GM19467 (cell line): ENCODE results near the gene NPW.
"Not testable (repeated sequence)": the region's sequence is repeated elsewhere in the genome, so short reads cannot be mapped to it uniquely, and the experiment has no call there.

Experiments
- ATAC-seq: cut with Tn5 transposase; IDR thresholded peaks from one replicate; pipeline ENCODE4 v1.9.1; 2021; ENCODE audit warnings: mild to moderate bottlenecking, moderate library complexity; ENCODE audit not compliant: unreplicated experiment

Gene NPW

DNA sequence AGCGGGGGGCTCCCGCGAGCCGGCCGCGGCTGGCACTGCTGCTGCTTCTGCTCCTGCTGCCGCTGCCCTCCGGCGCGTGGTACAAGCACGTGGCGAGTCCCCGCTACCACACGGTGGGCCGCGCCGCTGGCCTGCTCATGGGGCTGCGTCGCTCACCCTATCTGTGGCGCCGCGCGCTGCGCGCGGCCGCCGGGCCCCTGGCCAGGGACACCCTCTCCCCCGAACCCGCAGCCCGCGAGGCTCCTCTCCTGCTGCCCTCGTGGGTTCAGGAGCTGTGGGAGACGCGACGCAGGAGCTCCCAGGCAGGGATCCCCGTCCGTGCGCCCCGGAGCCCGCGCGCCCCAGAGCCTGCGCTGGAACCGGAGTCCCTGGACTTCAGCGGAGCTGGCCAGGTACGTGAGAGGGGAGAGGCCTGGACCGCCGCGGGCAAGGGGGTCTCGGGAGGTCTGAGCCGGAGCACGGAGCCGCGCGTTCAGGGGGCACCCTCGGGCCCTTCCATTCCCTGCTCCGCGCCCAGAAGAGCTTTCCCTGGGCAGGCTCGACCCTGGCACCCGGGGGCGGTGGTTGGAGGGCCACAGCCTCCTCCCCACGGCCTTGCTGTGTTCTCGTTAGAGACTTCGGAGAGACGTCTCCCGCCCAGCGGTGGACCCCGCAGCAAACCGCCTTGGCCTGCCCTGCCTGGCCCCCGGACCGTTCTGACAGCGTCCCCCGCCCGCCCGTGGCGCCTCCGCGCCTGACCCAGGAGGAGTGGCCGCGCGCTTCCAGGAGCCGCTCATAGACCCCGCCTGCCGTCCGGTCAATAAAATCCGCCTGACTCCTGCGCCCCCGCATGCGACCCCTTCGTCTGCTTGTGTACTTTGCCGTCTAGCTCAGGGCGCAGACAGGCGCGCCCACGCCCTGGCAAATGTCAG is 591 bp downstream of the NPW start:
- ATAC-seq, result no peak

DNA sequence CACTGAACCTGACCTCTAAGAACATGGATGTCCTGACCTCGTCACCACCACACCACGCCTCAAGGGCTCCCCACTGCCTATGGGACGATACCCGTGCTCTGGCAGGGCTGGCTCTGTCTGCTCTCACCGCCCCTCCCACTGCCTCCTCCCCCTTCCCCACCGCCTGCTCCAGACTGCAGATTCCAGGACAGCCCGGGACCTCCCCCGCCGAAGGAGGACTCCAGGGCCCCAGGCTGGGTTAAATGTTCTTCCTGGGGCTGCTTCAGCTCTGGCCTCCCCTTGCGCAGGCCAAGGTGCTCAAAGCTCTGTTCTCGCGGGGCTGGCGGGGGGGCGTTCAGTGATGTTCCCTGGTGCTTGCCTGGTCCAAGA is 3.1 kb downstream of the NPW start:
- ATAC-seq, result no peak

DNA sequence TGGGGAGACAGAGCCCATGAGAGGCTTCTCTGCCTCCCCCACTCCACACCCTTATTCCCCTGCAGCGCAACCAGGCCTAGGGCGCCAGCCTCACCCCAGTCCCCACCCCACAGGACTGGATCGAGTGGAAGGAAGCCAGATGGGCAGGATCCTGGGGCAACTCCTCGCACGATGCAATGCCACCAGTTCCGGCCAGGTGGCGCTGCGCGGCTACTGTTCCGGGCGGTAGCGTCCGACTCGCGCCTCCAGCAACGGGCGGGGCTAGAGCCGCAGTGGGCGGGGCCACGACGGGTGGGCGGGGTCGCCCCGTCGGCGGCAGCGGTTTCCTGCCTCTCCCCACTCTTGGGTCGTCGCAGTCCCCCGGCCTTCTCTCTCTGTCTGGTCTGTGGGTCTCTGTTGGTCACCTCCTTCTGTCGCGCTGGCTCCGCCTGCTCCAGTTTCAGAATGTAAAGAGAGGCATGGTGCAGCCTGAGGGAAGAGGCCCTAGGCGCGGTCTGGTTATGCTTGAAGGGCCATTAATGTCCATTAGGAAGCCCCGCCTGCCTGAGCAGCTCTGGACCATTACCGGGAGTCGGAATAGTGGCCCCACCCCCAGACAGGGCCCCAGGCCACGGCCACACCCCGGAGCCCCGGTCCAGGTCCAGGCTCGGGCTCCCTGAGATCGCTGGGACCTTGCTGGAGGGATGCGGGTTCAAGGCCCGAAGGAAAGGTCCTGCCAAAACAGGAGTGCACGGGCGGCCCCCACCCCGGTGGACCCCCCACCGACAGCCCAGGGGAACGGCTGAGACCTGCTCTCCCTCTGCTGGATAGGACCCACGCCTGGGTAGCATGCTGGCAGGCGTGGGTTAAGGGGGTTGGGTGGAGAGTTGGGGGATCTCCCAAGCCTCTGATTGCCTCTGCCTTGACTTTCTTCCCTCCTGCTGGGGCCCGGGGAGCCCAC is 3.8 kb downstream of the NPW start:
- peak; percentile 72 for ATAC-seq

DNA sequence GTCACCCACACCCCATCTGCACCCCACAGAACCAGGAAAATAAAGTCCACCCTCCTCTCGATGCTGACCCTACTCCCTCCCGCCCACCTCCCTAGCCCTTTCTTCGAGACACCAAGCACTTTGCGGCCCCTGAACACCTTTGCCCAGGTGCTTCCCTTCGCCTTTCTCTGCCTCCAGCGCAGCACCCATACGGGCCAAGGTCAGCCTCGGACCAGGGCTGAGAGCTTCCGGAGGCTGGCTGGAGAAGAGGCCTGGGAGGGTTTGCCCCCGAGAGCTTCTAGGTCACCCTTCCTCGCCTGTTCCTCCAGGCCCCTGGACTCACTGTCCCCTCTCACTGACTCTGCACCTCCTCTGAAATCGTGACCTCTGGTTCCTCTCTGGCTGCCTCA is 4.4 kb downstream of the NPW start:
- ATAC-seq, result no peak

DNA sequence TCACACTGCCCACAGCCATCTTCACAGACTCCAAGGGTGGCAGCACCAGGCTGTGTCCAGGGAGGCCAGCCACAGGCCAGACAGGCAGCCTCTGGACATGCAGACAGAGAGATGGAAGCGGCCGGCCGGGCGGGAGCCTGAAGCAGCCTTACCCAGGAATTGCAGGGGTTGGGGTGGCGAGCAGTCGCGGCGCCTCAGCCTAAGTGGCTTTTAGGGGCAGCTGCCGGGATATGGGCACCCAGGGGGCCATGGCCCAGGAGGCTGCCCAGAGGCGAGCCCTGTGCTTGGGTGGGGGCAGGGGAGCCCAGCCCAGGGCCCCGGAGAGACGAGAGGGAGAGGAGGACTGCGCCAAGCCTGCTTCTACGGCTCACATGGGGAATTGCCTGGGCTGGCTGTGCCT is 5.7 kb downstream of the NPW start:
- no peak for ATAC-seq

DNA sequence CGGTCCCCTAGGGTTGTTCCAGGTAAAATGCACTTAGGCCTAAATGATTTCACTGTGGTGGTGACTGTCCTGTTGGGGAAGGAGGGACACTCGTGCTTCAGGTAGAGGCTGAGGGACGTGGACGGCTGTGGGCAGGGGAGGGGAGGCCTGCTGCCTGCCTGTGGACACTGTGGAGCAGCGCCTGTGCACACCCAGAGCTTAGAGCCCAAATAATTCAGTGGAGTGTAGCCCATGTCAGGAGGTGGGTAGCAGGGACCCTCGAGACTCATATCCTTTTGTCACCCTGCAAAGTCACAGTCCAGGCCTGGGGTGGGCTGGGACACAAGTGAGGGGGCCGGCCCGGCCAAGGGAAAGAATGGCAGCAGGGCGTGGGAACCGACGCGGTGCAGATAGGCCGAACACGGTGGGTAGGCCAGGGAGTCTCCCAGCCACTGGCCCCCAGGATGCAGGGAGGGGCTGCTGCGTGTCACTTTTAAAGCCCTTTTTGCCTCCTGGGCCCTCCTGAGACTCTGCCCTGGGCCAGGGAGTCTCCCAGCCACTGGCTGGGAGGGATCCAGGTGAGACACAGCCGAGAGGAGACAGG is 6.4 kb downstream of the NPW start:
- no peak for ATAC-seq

DNA sequence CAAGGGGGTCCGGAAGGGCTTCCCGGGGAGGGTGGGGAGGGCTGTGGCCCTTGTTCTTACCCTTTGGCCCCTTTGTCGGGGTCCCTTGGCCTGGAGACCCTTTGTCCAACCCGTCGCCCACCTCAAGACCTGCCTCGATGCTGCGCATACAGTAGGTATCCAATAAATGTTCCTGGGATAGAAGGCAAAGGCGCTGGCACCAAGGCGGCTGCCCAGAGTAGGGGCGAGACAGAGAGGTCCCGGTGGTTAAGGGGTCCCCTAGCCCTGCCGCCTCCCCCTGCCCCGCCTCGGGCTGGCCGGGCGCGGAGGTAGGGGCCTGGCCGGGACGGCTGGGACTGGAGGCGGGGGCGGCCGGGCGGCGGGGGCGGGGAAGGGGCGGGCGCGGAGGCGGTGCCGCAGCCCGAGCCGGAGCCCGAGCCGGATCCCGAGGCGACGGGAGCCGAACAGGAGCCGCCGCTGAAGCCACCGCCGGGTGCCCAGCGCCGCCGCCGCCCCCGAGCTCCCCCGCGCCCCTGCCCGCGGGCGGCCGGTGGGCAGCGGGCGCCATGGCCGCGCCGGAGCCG is 7.0 kb downstream of the NPW start, which contains the start of gene NHERF2:
Gene NHERF2, plus strand, starts transcription at position 442 of the 563 bp plus-strand sequence. Its CDS starts 104 bp downstream, at position 546.
- no peak for ATAC-seq

DNA sequence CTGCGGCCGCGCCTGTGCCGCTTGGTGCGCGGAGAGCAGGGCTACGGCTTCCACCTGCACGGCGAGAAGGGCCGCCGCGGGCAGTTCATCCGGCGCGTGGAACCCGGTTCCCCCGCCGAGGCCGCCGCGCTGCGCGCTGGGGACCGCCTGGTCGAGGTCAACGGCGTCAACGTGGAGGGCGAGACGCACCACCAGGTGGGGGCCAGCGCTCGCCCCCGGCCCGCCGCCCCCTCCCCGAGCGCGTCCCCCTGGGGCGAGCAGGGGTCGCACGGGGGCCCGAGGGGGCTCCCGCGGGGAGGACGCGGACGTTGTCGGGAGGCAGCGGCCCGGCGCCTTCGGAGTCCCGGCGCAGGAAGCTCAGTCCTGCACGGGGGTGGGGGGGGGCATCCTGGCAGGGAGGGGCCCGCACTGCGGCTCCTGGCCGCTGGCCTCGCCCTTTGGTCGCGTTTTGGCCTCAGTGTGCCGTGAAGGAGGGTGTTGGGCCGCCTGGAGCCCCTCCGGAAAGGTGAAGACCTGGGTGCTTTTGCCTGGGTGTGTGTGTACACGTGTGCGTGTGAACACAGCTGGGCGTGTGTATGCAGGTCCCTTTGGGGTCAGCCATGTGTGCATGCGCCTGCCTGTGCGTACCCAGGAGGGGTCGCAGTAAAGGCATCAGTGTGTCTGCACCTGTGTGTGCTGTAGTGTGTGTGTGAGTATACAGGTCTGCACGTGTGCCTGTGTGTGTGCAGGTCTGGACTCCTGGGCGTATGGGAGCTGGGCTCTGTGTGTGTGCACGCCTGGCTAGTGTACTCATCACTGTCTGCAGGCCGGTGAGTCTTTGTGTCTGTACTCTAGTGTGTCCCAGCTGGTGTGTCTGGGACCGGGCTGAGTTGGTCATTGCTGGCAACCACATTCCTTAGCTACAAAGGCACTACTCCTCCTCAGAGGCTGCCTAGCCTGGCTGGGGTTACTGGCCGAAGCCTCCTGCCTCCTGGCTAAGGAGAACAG is 7.7 kb downstream of the NPW start:
- ATAC-seq, result no peak

DNA sequence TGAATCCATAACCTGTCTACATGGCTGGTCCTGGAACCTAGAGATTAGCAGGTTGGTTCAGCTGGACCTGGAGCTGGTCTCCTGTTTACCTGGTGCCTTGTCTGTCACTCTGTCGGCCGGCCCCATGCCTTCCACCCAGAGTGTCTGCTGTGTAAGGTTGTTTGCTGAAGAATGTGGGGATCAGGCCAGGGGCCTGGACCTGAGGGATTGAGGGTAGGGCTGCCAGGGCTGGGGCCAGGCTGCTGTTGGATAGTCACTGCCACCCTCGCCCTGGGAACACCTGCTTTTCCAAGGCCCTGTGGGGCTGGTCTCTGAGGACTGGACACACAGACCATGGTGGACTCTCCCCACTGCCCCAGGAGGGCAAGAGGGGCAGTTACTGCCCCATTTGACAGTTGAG is 8.6 kb downstream of the NPW start:
- ATAC-seq, result no peak

DNA sequence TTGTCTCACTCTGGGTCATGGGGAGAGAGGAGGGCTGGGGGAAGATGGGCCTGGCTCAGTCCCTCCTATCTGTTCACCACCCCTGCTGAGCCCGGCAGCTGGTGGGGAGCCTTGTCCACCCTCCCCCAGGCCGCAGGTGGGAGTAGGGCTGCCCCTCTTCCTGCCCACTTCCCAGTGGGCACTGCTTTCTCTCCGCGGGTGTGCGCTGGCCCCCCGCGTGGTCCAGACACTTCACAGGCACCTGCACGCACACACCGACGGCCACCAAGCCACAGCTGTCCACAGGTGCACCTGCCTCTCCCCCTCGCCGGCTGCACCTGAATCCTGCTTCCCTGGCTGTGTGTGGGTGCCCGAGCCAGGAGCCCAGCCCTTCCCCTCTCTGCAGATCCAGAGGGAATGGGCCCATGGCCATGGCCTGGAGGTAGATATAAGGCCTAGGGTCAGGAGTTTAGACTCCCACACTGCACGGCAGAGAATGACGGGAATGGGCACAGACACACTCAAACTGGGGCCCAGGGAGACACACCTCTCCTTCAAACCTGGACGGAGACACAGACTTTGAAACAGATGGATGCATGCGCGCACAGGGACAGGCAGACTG is 9.1 kb downstream of the NPW start:
- no peak for ATAC-seq

DNA sequence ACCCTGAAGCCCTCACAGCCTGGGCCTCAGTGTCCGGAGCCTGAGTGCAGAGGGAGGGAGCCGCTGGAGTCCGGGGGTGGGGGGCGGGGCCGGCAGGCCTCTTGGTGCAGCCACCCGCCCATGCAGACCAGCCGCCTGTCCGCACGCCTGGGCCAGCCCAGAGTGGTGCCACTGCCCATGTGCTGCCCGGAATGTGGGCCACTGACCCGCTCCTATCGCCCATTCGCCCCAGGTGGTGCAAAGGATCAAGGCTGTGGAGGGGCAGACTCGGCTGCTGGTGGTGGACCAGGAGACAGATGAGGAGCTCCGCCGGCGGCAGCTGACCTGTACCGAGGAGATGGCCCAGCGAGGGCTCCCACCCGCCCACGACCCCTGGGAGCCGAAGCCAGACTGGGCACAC is 9.8 kb downstream of the NPW start:
- no peak for ATAC-seq

DNA sequence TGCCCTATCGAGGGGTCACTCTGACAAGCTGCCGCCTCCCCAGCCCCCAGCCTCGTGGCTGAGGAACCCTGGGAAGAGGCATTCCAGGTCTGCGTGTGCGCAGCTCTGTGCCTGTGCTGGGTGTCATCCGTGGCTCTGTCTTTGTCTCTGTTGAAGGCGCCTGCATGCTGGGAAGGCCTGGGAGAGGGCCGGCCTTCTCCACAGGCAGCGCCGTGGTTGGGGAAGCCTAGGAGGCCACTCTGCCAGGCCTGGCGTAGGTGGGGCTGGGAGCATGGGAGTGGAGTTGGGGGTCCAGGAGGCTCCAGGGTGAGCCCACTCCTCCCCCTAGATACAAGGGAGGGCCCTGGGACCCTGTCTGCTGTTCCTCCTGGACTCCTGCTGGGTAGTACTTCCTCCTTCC is 10.5 kb downstream of the NPW start:
- no peak for ATAC-seq

DNA sequence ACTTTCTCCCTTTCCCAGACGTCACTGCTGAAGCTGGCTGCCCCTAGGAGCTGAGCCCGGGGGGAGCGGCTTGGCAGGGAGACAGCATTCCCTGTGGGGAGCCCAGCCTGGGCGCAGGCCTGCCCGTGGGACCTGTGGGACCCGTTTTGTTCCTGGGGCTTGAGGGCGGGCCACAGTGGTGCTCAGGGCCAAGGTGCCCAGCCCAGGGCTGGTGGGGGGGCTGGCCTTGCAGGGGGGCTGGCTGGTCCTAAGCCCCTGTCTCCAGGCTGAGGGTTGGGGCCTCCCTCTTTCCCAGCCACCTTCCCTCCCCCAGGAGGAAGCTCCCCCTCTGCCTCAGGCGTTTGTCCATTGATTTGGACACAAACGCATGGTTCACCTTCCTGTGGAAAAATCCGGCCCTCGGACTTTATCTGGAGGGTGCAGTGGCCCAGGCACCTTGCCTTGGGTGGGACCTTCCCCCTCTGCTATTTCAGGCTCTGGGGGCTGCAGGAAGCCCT is 11.5 kb downstream of the NPW start:
- ATAC-seq, result no peak

DNA sequence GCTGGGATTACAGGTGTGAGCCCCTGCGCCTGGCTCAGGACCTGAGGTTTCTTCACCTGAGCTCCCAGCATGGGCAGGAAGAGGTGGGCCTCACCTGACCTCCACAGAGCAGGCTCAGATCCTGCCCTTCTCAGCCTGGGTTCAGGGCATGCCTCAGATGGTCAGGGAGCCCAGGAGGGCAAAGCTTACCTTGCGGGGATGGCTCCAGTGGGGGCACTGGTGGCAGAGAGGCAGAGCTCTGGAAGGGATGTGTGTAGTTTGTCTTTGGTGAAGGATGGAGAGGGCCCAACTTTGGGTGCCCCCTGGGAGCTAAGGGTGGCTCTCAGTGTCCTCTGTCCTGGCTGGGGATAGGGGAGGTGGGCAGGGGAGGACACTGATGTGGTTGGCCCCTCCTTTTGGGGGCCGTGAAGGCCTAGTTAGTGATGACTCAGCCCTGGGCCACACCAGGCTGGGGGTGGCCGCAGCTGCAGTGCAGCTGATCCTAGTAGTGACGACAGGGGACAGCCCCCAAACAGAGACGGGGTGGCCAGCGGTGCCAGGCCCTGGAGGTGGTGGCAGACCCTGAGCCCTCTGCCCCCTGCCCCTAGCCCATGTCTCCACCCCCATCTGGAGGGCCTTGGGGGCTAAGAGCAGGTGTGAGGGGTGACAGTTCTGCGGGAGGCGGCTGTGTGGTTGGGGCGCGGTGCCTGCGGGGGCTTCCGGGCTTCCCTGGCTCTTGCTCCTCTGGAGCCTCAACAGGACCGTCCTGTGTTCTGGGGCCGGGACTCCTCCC is 12.9 kb downstream of the NPW start:
- ATAC-seq, result no peak

DNA sequence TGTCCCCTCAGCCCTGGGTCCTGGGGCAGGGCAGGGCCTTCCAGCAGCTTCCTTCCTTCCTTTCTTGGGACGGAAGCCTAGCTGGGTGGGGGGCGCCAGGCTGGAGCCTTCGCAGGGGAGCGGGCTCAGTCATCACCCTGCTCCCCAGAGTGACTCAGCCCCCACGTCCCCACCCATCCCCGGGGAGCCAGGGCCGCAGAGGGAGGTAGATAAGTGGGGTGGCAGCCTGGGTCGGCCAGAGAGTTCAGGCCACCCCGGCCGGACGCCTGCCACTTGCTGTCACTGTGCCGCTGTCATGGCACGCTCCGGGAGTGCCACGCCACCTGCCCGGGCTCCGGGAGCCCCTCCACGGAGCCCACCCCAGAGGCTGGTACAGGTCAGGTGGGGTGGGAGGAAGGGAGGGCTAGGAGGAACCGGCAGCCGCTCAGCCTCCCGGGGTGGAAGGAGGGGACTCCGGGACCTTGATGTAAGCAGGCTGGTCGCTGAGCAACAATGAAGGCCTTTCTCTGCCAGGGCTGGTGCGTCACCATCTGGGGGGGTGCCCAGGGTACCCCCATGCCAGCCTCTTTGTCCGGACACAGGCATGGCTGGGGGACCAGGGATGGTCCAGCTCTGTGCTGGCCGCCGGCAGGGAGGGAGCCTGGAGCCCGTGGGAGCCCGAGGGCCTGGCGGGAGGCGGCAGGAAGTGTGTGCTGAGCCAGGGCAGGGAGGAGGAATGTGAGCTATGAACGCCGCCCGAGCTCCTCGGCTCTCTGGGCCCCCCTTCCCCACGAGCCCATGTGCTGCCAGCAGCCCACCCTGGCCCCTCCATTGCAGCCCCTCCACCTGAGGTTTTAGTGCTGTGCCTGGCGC is 13.7 kb downstream of the NPW start:
- ATAC-seq, result no peak

DNA sequence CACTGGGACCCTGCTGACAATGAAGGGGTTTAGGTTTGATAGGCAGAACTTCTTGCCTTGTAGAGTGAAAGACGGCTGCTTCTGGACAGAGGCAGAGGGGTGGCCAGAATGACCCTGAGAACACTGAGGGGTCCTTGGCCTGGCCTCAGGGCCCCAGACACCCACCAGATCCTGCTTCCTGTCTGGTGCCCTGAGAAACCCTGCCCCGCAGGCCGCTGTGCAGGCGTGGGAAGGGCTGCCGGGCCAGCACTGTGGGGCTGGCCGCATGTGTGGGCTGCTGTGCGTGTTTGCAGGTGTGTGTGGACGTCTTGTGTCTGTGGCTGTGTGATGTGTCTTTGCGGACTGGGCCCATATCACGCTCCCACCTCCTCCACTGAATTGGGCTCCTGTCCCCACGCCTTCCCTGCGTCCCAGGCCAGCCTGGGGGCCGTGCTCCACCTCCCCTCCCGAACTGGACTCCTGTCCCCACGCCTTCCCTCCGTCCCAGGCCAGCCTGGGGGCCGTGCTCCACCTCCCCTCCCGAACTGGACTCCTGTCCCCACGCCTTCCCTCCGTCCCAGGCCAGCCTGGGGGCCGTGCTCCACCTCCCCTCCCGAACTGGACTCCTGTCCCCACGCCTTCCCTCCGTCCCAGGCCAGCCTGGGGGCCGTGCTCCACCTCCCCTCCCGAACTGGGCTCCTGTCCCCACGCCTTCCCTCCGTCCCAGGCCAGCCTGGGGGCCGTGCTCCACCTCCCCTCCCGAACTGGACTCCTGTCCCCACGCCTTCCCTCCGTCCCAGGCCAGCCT is 14.5 kb downstream of the NPW start:
- not testable (repeated sequence) for ATAC-seq
